ENCODE data around the gene PTPN1. TPM values are rescaled to one million over a fixed set of nuclear protein-coding genes. Genes with fewer than 3 reads are reported as not detected.

Gene PTPN1
- total RNA-seq, 1 donor from 2014 or later = 43.8 TPM

- H3K36me3 Mint-ChIP-seq (ENCODE audit: low read depth) = no peaks in the 10 kb centered on the region
- H3K27ac Mint-ChIP-seq (ENCODE audit: unreplicated experiment) = no peak overlapping the region
- no peaks in the 10 kb centered on the region for H3K27me3 Mint-ChIP-seq (ENCODE audit: low read depth)
- TF ChIP-seq, protein P1, sequence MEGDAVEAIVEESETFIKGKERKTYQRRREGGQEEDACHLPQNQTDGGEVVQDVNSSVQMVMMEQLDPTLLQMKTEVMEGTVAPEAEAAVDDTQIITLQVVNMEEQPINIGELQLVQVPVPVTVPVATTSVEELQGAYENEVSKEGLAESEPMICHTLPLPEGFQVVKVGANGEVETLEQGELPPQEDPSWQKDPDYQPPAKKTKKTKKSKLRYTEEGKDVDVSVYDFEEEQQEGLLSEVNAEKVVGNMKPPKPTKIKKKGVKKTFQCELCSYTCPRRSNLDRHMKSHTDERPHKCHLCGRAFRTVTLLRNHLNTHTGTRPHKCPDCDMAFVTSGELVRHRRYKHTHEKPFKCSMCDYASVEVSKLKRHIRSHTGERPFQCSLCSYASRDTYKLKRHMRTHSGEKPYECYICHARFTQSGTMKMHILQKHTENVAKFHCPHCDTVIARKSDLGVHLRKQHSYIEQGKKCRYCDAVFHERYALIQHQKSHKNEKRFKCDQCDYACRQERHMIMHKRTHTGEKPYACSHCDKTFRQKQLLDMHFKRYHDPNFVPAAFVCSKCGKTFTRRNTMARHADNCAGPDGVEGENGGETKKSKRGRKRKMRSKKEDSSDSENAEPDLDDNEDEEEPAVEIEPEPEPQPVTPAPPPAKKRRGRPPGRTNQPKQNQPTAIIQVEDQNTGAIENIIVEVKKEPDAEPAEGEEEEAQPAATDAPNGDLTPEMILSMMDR (conservative IDR thresholded peaks at IDR 0.05) = no peak
- H3K4me3 Mint-ChIP-seq = no peak overlapping the region
- H3K9me3 Mint-ChIP-seq = no peaks in the 10 kb centered on the region
- DNase-seq (ENCODE audit: low read depth, low spot score) = no peak
- H3K4me1 Mint-ChIP-seq = no peaks in the 10 kb centered on the region
Observed at GRCh38 chr20:50545126-50545525, 34.9 kb downstream of the PTPN1 start.

DNA sequence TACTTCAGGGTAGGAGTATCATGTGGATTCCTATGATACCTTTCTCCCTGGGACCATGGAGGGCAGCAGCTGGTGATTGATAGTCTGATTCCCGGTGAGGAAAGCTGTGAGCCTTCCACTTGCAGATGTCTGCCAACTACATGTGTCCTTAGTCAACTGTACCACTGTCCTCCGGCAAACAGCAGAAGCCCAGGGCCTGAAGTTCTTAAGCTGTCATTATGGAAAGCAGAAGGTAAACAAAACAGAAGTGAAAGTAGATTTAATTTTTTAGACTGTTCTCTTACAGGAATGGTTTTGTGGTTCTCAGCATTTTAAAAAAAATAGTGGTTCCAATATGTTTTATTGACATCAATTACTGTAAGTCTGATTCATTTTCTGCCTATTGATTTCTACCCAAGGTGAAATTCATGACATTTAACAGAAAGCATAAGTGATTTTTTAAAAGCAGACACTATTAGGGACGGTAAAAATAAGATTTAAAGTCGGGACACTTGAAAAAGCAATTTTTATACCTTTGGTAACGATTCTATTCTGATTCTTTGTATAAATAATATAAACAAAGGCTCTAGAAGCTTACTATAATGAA is 36.6 kb downstream of the PTPN1 start:
- Mint-ChIP-seq H3K4me1 (no peaks in the 10 kb centered on the region), H3K27ac (ENCODE audit: unreplicated experiment) (no peak overlapping the region), H3K4me3 (no peak overlapping the region), H3K36me3 (ENCODE audit: low read depth) (no peaks in the 10 kb centered on the region), H3K27me3 (ENCODE audit: low read depth) (no peaks in the 10 kb centered on the region), H3K9me3 (no peaks in the 10 kb centered on the region)
- DNase-seq (ENCODE audit: low read depth, low spot score) = no peak
- TF ChIP-seq, protein P1 (conservative IDR thresholded peaks at IDR 0.05) = no peak

- no peak overlapping the region for H3K27ac Mint-ChIP-seq (ENCODE audit: unreplicated experiment)
- H3K4me1 Mint-ChIP-seq = no peaks in the 10 kb centered on the region
- H3K36me3 Mint-ChIP-seq (ENCODE audit: low read depth) = no peaks in the 10 kb centered on the region
- no peaks in the 10 kb centered on the region for H3K27me3 Mint-ChIP-seq (ENCODE audit: low read depth)
- no peaks in the 10 kb centered on the region for H3K9me3 Mint-ChIP-seq
- TF ChIP-seq, protein P1 (conservative IDR thresholded peaks at IDR 0.05) = no peak
- DNase-seq (ENCODE audit: low read depth, low spot score) = no peak
- no peak overlapping the region for H3K4me3 Mint-ChIP-seq
Observed at GRCh38 chr20:50547964-50548363, 37.8 kb downstream of the PTPN1 start.

DNA sequence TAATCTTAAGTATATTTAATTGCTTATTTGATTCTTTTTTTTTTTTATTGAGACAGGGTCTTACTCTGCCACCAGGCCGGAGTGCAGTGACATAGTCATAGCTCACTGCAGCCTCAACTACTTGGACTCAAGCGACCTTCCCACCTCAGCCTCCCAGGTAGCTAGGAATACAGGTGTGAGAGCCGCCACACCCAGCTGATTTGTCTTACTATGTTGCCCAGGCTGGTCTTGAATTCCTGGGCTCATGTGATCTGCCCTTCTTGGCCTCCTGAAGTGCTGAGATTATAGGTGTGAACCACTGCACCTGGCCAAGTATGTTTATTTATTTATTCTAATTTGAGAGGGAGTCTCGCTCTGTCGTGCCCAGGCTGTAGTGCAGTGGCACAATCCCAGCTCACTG is 38.2 kb downstream of the PTPN1 start:
- DNase-seq (ENCODE audit: low read depth, low spot score) = no peak
- TF ChIP-seq, protein P1 (conservative IDR thresholded peaks at IDR 0.05) = no peak
- Mint-ChIP-seq H3K27ac (ENCODE audit: unreplicated experiment) (no peak overlapping the region), H3K36me3 (ENCODE audit: low read depth) (no peaks in the 10 kb centered on the region), H3K27me3 (ENCODE audit: low read depth) (no peaks in the 10 kb centered on the region), H3K9me3 (no peaks in the 10 kb centered on the region), H3K4me3 (no peak overlapping the region), H3K4me1 (no peaks in the 10 kb centered on the region)

DNA sequence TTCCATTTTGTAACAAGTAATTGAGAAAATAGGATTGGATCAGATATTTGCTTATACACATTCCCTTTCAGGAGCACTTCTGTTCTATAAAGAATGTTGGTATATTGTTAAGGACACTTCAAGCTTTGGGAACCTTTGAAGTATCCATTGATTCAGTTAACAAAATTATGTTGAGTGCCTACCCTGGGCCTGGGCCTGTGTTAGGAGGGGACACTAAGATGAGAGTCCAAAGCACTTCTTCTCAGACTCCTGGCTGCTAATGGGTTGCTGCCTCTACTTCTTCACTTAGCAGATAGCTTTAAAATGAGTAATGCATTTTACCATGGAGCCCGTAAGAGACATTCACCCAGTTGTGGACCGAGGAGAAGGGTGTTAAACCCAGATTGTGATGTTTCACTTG is 40.3 kb downstream of the PTPN1 start:
- no peak for DNase-seq (ENCODE audit: low read depth, low spot score)
- no peaks in the 10 kb centered on the region for H3K36me3 Mint-ChIP-seq (ENCODE audit: low read depth)
- no peak overlapping the region for H3K4me3 Mint-ChIP-seq
- TF ChIP-seq, protein P1 (conservative IDR thresholded peaks at IDR 0.05) = no peak
- no peaks in the 10 kb centered on the region for H3K9me3 Mint-ChIP-seq
- no peaks in the 10 kb centered on the region for H3K27me3 Mint-ChIP-seq (ENCODE audit: low read depth)
- H3K4me1 Mint-ChIP-seq = no peaks in the 10 kb centered on the region
- no peak overlapping the region for H3K27ac Mint-ChIP-seq (ENCODE audit: unreplicated experiment)

All from neural crest cell (in vitro differentiated cells).